ENCODE results near the gene ZNRF3. TPM values are rescaled to one million over a fixed set of nuclear protein-coding genes. Genes with fewer than 3 reads are reported as not detected.
"Not testable (repeated sequence)": the region's sequence is repeated elsewhere in the genome, so short reads cannot be mapped to it uniquely, and the experiment has no call there.

ZNRF3 gene
- polyA plus RNA-seq, 3 donors from 2014 or later, result 0.06 to 0.28 (median 0.18) TPM

DNA sequence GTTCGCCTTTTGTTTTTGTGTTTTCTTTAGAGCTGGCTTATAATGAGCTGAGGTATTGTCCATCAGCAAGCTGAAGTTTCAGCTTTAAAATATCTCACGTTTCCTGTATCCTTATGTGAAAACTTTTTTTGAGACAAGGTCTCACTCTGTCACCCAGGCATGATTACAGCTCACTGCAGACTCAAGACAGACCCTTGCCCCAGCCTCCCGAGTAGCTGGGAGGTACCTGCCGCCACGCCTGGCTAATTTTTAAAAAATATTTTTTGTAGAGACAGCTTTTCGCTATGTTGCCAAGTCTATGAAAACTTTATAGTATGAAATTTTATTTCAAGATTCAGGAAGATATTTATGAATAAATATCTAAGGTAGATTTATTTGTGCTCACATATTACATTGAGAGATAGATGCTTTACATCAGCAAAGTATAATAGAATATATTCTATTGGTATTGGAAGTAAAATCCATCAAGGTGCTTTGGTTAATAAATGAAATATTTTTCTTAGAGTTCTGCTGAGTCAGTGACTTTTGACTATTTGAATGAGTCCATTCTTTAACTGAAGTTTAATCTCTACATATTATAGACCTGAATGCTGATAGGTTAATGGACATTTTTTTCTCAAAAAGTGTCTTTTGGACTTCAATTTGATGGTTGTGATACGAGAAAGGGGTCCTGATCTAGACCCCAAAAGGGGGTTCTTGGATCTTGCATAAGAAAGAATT, 199.6 kb downstream of the ZNRF3 start:
- Mint-ChIP-seq H3K9me3 (peaks cover 0 to 3% (median 0%) of the 10 kb centered on the region in 6 donors), H3K4me3 (no peak overlapping the region), H3K27ac (no peak overlapping the region), H3K36me3 (no peaks in the 10 kb centered on the region), H3K4me1 (peaks cover 21 to 31% of the 10 kb centered on the region in 2 donors), H3K27me3 (ENCODE audit: low read depth in 3 of 3) (peaks cover 11 to 18% (median 13%) of the 10 kb centered on the region in 3 donors)
- no peak for DNase-seq

GRCh38 chr22:29083576-29083932, 200.2 kb downstream of the ZNRF3 start:
- Mint-ChIP-seq H3K4me1 (peaks cover 21 to 27% of the 10 kb centered on the region in 2 donors), H3K27me3 (ENCODE audit: low read depth in 3 of 3) (peaks cover 7 to 18% (median 13%) of the 10 kb centered on the region in 3 donors)
- H3K36me3 Mint-ChIP-seq, H3K27ac Mint-ChIP-seq, H3K9me3 Mint-ChIP-seq, DNase-seq, H3K4me3 Mint-ChIP-seq: not testable (repeated sequence)

GRCh38 chr22:29083933-29084591, 200.7 kb downstream of the ZNRF3 start:
- Mint-ChIP-seq H3K4me1 (peaks cover 16 to 22% of the 10 kb centered on the region in 2 donors), H3K36me3 (no peaks in the 10 kb centered on the region), H3K4me3 (no peak overlapping the region), H3K27ac (no peak overlapping the region), H3K9me3 (peaks cover 0 to 3% (median 0%) of the 10 kb centered on the region in 6 donors), H3K27me3 (ENCODE audit: low read depth in 3 of 3) (peaks cover 2 to 18% (median 13%) of the 10 kb centered on the region in 3 donors)
- no peak for DNase-seq

GRCh38 chr22:29087012-29087411, 203.6 kb downstream of the ZNRF3 start:
- Mint-ChIP-seq H3K4me1 (no peaks in the 10 kb centered on the region), H3K9me3 (peaks cover 0 to 3% (median 0%) of the 10 kb centered on the region in 6 donors), H3K4me3 (no peak overlapping the region), H3K36me3 (no peaks in the 10 kb centered on the region), H3K27me3 (ENCODE audit: low read depth in 3 of 3) (peaks cover 4 to 21% (median 15%) of the 10 kb centered on the region in 3 donors), H3K27ac (no peak overlapping the region)
- DNase-seq, result no peak

- H3K4me1 Mint-ChIP-seq, result no peaks in the 10 kb centered on the region
- H3K4me3 Mint-ChIP-seq, result no peak overlapping the region
- no peak for DNase-seq
- no peaks in the 10 kb centered on the region for H3K36me3 Mint-ChIP-seq
- peaks cover 4 to 12% (median 9%) of the 10 kb centered on the region in 3 donors for H3K27me3 Mint-ChIP-seq (ENCODE audit: low read depth in 3 of 3)
- H3K9me3 Mint-ChIP-seq, result peaks cover 0 to 3% (median 0%) of the 10 kb centered on the region in 6 donors
- H3K27ac Mint-ChIP-seq, result no peak overlapping the region
These were observed 205.4 kb downstream of the ZNRF3 start for GRCh38 chr22:29088809-29089208.

GRCh38 chr22:29089507-29089906, 206.1 kb downstream of the ZNRF3 start:
- no peak overlapping the region for H3K4me3 Mint-ChIP-seq
- no peak overlapping the region for H3K27ac Mint-ChIP-seq
- no peak for DNase-seq
- H3K9me3 Mint-ChIP-seq, result no peaks in the 10 kb centered on the region
- peaks cover 4 to 12% (median 6%) of the 10 kb centered on the region in 3 donors for H3K27me3 Mint-ChIP-seq (ENCODE audit: low read depth in 3 of 3)
- H3K36me3 Mint-ChIP-seq, result no peaks in the 10 kb centered on the region
- no peaks in the 10 kb centered on the region for H3K4me1 Mint-ChIP-seq

GRCh38 chr22:29090039-29090438, 206.7 kb downstream of the ZNRF3 start:
- Mint-ChIP-seq H3K36me3 (no peaks in the 10 kb centered on the region), H3K4me1 (no peaks in the 10 kb centered on the region), H3K9me3 (no peaks in the 10 kb centered on the region), H3K27me3 (ENCODE audit: low read depth in 3 of 3) (peaks cover 4 to 9% (median 6%) of the 10 kb centered on the region in 3 donors), H3K27ac (no peak overlapping the region), H3K4me3 (no peak overlapping the region)
- DNase-seq, result no peak

GRCh38 chr22:29092243-29092642, 208.9 kb downstream of the ZNRF3 start:
- Mint-ChIP-seq H3K27me3 (ENCODE audit: low read depth in 3 of 3) (peaks cover 5 to 7% (median 6%) of the 10 kb centered on the region in 3 donors), H3K4me1 (no peaks in the 10 kb centered on the region), H3K4me3 (no peak overlapping the region), H3K27ac (peak overlapping the region in 1 of 6 donors; percentile 1), H3K36me3 (no peaks in the 10 kb centered on the region), H3K9me3 (no peaks in the 10 kb centered on the region)
- DNase-seq, result no peak

DNA sequence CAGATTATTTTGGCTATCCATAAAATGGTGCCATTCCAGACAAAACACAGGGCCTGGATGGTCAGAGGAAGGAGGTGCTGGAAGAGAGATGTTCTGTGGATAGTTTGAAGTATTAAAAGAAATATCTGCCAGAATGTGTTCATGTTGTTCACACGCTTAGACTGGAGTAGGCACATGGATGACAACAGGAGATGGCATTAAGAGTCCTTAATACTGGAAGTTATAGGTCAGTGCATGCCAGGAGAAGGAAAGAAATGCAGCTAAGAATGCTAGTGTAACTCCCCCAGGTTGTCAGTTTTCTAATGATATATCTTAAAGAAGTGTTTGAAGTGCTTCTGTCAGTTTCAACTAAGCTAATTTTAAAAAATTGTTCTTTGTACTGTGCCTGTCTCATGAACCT, 209.7 kb downstream of the ZNRF3 start:
- no peak overlapping the region for H3K4me3 Mint-ChIP-seq
- H3K9me3 Mint-ChIP-seq, result no peaks in the 10 kb centered on the region
- DNase-seq, result no peak
- no peaks in the 10 kb centered on the region for H3K36me3 Mint-ChIP-seq
- H3K4me1 Mint-ChIP-seq, result no peaks in the 10 kb centered on the region
- H3K27ac Mint-ChIP-seq, result no peak overlapping the region
- H3K27me3 Mint-ChIP-seq (ENCODE audit: low read depth in 3 of 3), result peaks cover 5 to 7% (median 6%) of the 10 kb centered on the region in 3 donors

GRCh38 chr22:29093501-29094300, 210.3 kb downstream of the ZNRF3 start:
- DNase-seq, result no peak
- no peaks in the 10 kb centered on the region for H3K4me1 Mint-ChIP-seq
- no peaks in the 10 kb centered on the region for H3K9me3 Mint-ChIP-seq
- H3K27me3 Mint-ChIP-seq (ENCODE audit: low read depth in 3 of 3), result peaks cover 5 to 7% (median 6%) of the 10 kb centered on the region in 3 donors
- H3K27ac Mint-ChIP-seq, result no peak overlapping the region
- no peak overlapping the region for H3K4me3 Mint-ChIP-seq
- H3K36me3 Mint-ChIP-seq, result no peaks in the 10 kb centered on the region

GRCh38 chr22:29095459-29095858, 212.1 kb downstream of the ZNRF3 start:
- no peak overlapping the region for H3K27ac Mint-ChIP-seq
- no peaks in the 10 kb centered on the region for H3K9me3 Mint-ChIP-seq
- peaks cover 5 to 9% (median 5%) of the 10 kb centered on the region in 3 donors for H3K27me3 Mint-ChIP-seq (ENCODE audit: low read depth in 3 of 3)
- H3K36me3 Mint-ChIP-seq, result no peaks in the 10 kb centered on the region
- no peak overlapping the region for H3K4me3 Mint-ChIP-seq
- DNase-seq, result no peak
- H3K4me1 Mint-ChIP-seq, result no peaks in the 10 kb centered on the region

- Mint-ChIP-seq H3K4me1 (no peaks in the 10 kb centered on the region), H3K27me3 (ENCODE audit: low read depth in 3 of 3) (peaks cover 0 to 8% (median 5%) of the 10 kb centered on the region in 3 donors), H3K36me3 (no peaks in the 10 kb centered on the region), H3K27ac (no peak overlapping the region), H3K9me3 (no peaks in the 10 kb centered on the region), H3K4me3 (no peak overlapping the region)
- no peak for DNase-seq
These were observed 213.6 kb downstream of the ZNRF3 start for GRCh38 chr22:29096736-29097669.

GRCh38 chr22:29098296-29098695, 214.9 kb downstream of the ZNRF3 start:
- DNase-seq, result no peak
- no peak overlapping the region for H3K27ac Mint-ChIP-seq
- H3K4me1 Mint-ChIP-seq, result no peaks in the 10 kb centered on the region
- H3K27me3 Mint-ChIP-seq (ENCODE audit: low read depth in 3 of 3), result peaks cover 3 to 7% (median 5%) of the 10 kb centered on the region in 3 donors
- H3K9me3 Mint-ChIP-seq, result no peaks in the 10 kb centered on the region
- no peak overlapping the region for H3K4me3 Mint-ChIP-seq
- no peaks in the 10 kb centered on the region for H3K36me3 Mint-ChIP-seq

Data from immature natural killer cell (primary cell).